GM12878 (cell line): Measurements from ENCODE around the gene BTBD9. TPM values are rescaled to one million over a fixed set of nuclear protein-coding genes. Genes with fewer than 3 reads are reported as not detected.

Source experiments
- ATAC-seq: fragments of 200-7000 bp; cut with Tn5 transposase; 3 replicates; pipeline ENCODE4 v1.9.1; 2020; ENCODE audit warnings: mild to moderate bottlenecking, moderate library complexity
- BruUV-seq: library from RNA; stranded (reverse); fragments of 400-500 nt; replicated peaks from 2 replicates; lab custom pipeline; 2021; lab: Mats Ljungman, UMichigan
- CTCF ChIA-PET: fragments of 300-600 bp; sonication (Branson Sonifier 250); formaldehyde crosslinking; extraction: SDS; loops from one replicate; lab custom pipeline; 2021; ENCODE audit warnings: inconsistent platforms; lab: Yijun Ruan, JAX
- POLR2A ChIA-PET: fragments of 350-600 bp; formaldehyde crosslinking; extraction: SDS; loops from one replicate; lab custom pipeline; 2021; ENCODE audit warnings: inconsistent platforms; lab: Charles Lee
- RAD21 ChIA-PET: fragments of 300-600 bp; sonication (Branson Sonifier 250); formaldehyde crosslinking; loops from one replicate; lab custom pipeline; 2023; ENCODE audit warnings: antibody characterized with exemption; ENCODE audit not compliant: unreplicated experiment; lab: Charles Lee
- SMC1A ChIA-PET: fragments of 300-600 bp; sonication (Branson Sonifier 250); formaldehyde crosslinking; loops from one replicate; lab custom pipeline; 2023; ENCODE audit not compliant: unreplicated experiment, uncharacterized antibody; lab: Charles Lee
- DNase-seq: peaks from one replicate; pipeline ENCODE4 v3.0.0-alpha.2; 2011; ENCODE audit warnings: low read depth, low spot score
- FAIRE-seq: peaks from 3 replicates; lab custom pipeline; 2011; peaks lifted over from hg19 to GRCh38; lab: Jason Lieb, UNC
- H2AFZ ChIP-seq: 2 replicates; pipeline ENCODE4 v1.6.0; 2011; ENCODE audit warnings: low read depth, low read length, control low read depth; ENCODE audit not compliant: control insufficient read depth
- H3K27ac ChIP-seq: 2 replicates; pipeline ENCODE4 v1.5.1; 2011; ENCODE audit warnings: control low read depth; ENCODE audit not compliant: control insufficient read depth, insufficient read depth
- H3K27me3 ChIP-seq, 2 experiments: replicated peaks in 1 of 2; 2 replicates each; pipeline versions ENCODE4 v1.6.0 to v1.6.1; 2011; ENCODE audit warnings: low read length in 1 of 2; ENCODE audit not compliant: control insufficient read depth in 2 of 2, insufficient read depth in 2 of 2
- H3K36me3 ChIP-seq, 2 experiments: 2 replicates each; pipeline ENCODE4 v1.5.1; 2011; ENCODE audit warnings: low read length in 1 of 2; ENCODE audit not compliant: control insufficient read depth in 2 of 2, insufficient read depth in 2 of 2
- H3K4me1 ChIP-seq: 2 replicates; pipeline ENCODE4 v1.6.1; 2011; ENCODE audit warnings: mild to moderate bottlenecking, low read length, moderate library complexity, mixed read lengths; ENCODE audit not compliant: control insufficient read depth, insufficient read depth
- H3K4me2 ChIP-seq: 2 replicates; pipeline ENCODE4 v1.6.0; 2011; ENCODE audit warnings: control low read depth; ENCODE audit not compliant: control insufficient read depth, insufficient read depth
- H3K4me3 ChIP-seq: fragments of 200-600 bp; sonication (generic); 2 replicates; pipeline ENCODE4 v1.5.1; 2016
- H3K79me2 ChIP-seq: 2 replicates; pipeline ENCODE4 v1.6.0; 2011; ENCODE audit warnings: low read length; ENCODE audit not compliant: control insufficient read depth, insufficient read depth
- H3K9ac ChIP-seq: 2 replicates; pipeline ENCODE4 v1.8.0; 2011; ENCODE audit warnings: low read length, control low read depth, mixed read lengths; ENCODE audit not compliant: control insufficient read depth, insufficient read depth
- H3K9me3 ChIP-seq: replicated peaks from 3 replicates; pipeline ENCODE4 v1.5.1; 2011; ENCODE audit warnings: mild to moderate bottlenecking, low read length; ENCODE audit not compliant: control insufficient read depth, insufficient read depth
- H4K20me1 ChIP-seq: 2 replicates; pipeline ENCODE4 v1.6.0; 2011; ENCODE audit not compliant: control insufficient read depth, insufficient read depth
- RUNX3 ChIP-seq: IDR thresholded peaks from 2 replicates; pipeline ENCODE4 v1.6.1; 2012; ENCODE audit warnings: low read length, inconsistent platforms
- WRNIP1 ChIP-seq: IDR thresholded peaks from 2 replicates; pipeline ENCODE4 v1.6.1; 2011; ENCODE audit warnings: low read depth, low read length, improper control_type of control experiment, borderline replicate concordance
- YBX1 ChIP-seq: fragments of 450-650 bp; IDR thresholded peaks from 2 replicates; pipeline ENCODE4 v1.6.1; 2016; ENCODE audit warnings: antibody characterized with exemption
- ZBTB11 ChIP-seq: fragments of 450-650 bp; formaldehyde crosslinking; IDR thresholded peaks from 2 replicates; pipeline ENCODE4 v1.5.0; 2022; ENCODE audit warnings: mild to moderate bottlenecking, missing genetic modification characterization
- ZNF24 ChIP-seq: fragments of 450-650 bp; IDR thresholded peaks from 2 replicates; pipeline ENCODE4 v1.6.1; 2017; ENCODE audit warnings: antibody characterized with exemption, mild to moderate bottlenecking
- ZNF592 ChIP-seq: fragments of 450-650 bp; IDR thresholded peaks from 2 replicates; pipeline ENCODE4 v1.6.1; 2017; ENCODE audit warnings: mild to moderate bottlenecking, moderate library complexity
- WGBS: methylation state at CpG from one replicate; pipeline ENCODE4 v1.1.6; 2016; ENCODE audit warnings: low lambda C conversion rate; ENCODE audit not compliant: insufficient replicate concordance, insufficient coverage; ENCODE audit errors: missing lambda C conversion rate; 5-methylcytosine and 5-hydroxymethylcytosine counted together
- in situ Hi-C: fragments of 300-500 bp; cut with MboI; formaldehyde crosslinking; loops from 9 replicates; pipeline ENCODE4 v1.14.3; 2018; ENCODE audit warnings: mixed read lengths
- intact Hi-C: fragments of 100-400 bp; cut with micrococcal nuclease; formaldehyde crosslinking; loops from one replicate; pipeline ENCODE4 v1.14.2; 2022; ENCODE audit not compliant: unreplicated experiment
- polyA plus RNA-seq, 11 experiments: library from polyadenylated mRNA; depleted of rRNA in 4 of 11; unstranded in 6 of 11; stranded (reverse) in 5 of 11; fragments of >200 nt; fragmentation: Nextera tagmentation in 4 of 11; fragmentation: Illumina TruSeq in 1 of 11; extraction: Ambion mirVana in 4 of 11; extraction: Trizol in 1 of 11; gene quantifications; 1 replicate in 1 of 11; 2 replicates in 10 of 11; pipeline versions ENCODE4 v1.2.1 to v1.2.3, GENCODE V29; 2011 to 2016; ENCODE audit warnings: inconsistent platforms in 2 of 11, missing spikeins in 2 of 11, low read depth in 1 of 11
- total RNA-seq, 4 experiments: library from RNA; depleted of rRNA in 3 of 4; stranded (reverse); fragments of >200 nt in 3 of 4; fragmentation: Illumina TruSeq in 1 of 4; extraction: Trizol in 1 of 4; gene quantifications; 2 replicates each; pipeline versions ENCODE4 v1.2.1 to v1.2.3, GENCODE V29; 2013 to 2021

The BTBD9 gene
- total and polyA plus RNA-seq, 10 of the 15 experiments (the other 5 are each of a cell fraction or from before 2014, with no cell fraction given): 0.22 to 8.6 (median 4.6) TPM

GRCh38 chr6:38213251-38213658 is 426.5 kb downstream of the BTBD9 start:
- ChIA-PET CTCF (no interaction called here), RAD21 (no interaction called here), POLR2A (no interaction called here), SMC1A (no interaction called here)
- Histone ChIP-seq H3K79me2 (no peaks in the 10 kb centered on the region), H3K36me3 (no peaks in the 10 kb centered on the region), H4K20me1 (no peaks in the 10 kb centered on the region), H3K9ac (no peak overlapping the region), H2AFZ (no peak overlapping the region), H3K9me3 (no peaks in the 10 kb centered on the region), H3K4me1 (peaks cover 6% of the 10 kb centered on the region; the same call in 1 of the 2 replicates), H3K27ac (no peak overlapping the region), H3K27me3 (no peaks in the 10 kb centered on the region), H3K4me3 (no peak overlapping the region), H3K4me2 (no peak overlapping the region)
- TF ChIP-seq ZNF592 (no peak), WRNIP1 (no peak), YBX1 (no peak), RUNX3 (no peak), ZBTB11 (no peak), ZNF24 (no peak)
- intact Hi-C loops (no loop called here), in situ Hi-C loops (no loop called here)
- BruUV-seq: no TSS peak
- 84% methylated on average over 2 of the region's 2 CpGs for WGBS
- ATAC-seq (no peak), DNase-seq (no peak), FAIRE-seq (no peak)
